DOHH2 (cell line): ENCODE data around the gene ZDHHC24.

ENCODE experiments used
- H3F3A ChIP-seq: fragments of 200-600 bp; sonication (generic), shearing (Covaris generic); 2 replicates; pipeline ENCODE4 v1.6.0; 2016; ENCODE audit warnings: antibody characterized with exemption, mild to moderate bottlenecking; ENCODE audit not compliant: control insufficient read depth, insufficient read depth
- H3K27ac ChIP-seq: fragments of 200-600 bp; sonication (generic); 2 replicates; pipeline ENCODE4 v1.5.1; 2014; ENCODE audit warnings: low read depth, mild to moderate bottlenecking, low read length, moderate library complexity
- H3K27me3 ChIP-seq: fragments of 200-600 bp; sonication (generic); 2 replicates; pipeline ENCODE4 v1.6.1; 2014; ENCODE audit warnings: mild to moderate bottlenecking, low read length, mixed read lengths; ENCODE audit not compliant: control insufficient read depth
- H3K36me3 ChIP-seq: fragments of 200-600 bp; sonication (generic); 2 replicates; pipeline ENCODE4 v1.6.1; 2014; ENCODE audit warnings: mild to moderate bottlenecking, low read length, moderate library complexity, mixed read lengths; ENCODE audit not compliant: control insufficient read depth
- H3K4me1 ChIP-seq: fragments of 200-600 bp; sonication (generic); 2 replicates; pipeline ENCODE4 v1.6.1; 2014; ENCODE audit warnings: mild to moderate bottlenecking, low read length, mixed read lengths; ENCODE audit not compliant: control insufficient read depth
- H3K4me2 ChIP-seq: fragments of 200-600 bp; sonication (generic); 2 replicates; pipeline ENCODE4 v1.6.0; 2014; ENCODE audit warnings: mild to moderate bottlenecking, low read length, moderate library complexity
- H3K4me3 ChIP-seq: fragments of 200-600 bp; sonication (generic); 2 replicates; pipeline ENCODE4 v1.5.1; 2014; ENCODE audit warnings: mild to moderate bottlenecking, low read length, mixed read lengths
- H3K79me2 ChIP-seq: fragments of 200-600 bp; sonication (generic); 2 replicates; pipeline ENCODE4 v1.6.1; 2014; ENCODE audit warnings: mild to moderate bottlenecking, low read length, mixed read lengths; ENCODE audit not compliant: control insufficient read depth
- H3K9me2 ChIP-seq: fragments of 200-600 bp; sonication (generic); replicated peaks from 2 replicates; pipeline ENCODE4 v1.6.1; 2014; ENCODE audit warnings: mild to moderate bottlenecking, low read length, mixed read lengths; ENCODE audit not compliant: control insufficient read depth
- H3K9me3 ChIP-seq: fragments of 200-600 bp; sonication (generic); 2 replicates; pipeline ENCODE4 v1.6.1; 2014; ENCODE audit warnings: antibody characterized with exemption, low read length, mixed read lengths; ENCODE audit not compliant: control insufficient read depth, insufficient read depth
- H4K20me1 ChIP-seq: fragments of 200-600 bp; sonication (generic); 2 replicates; pipeline ENCODE4 v1.6.0; 2014; ENCODE audit warnings: low read depth, mild to moderate bottlenecking, antibody characterized with exemption, low read length, moderate library complexity; ENCODE audit not compliant: control insufficient read depth, insufficient read depth
- EZH2phosphoT487 ChIP-seq: fragments of 200-600 bp; sonication (generic); IDR thresholded peaks from 2 replicates; pipeline ENCODE4 v1.6.1; 2017; ENCODE audit warnings: borderline replicate concordance, mild to moderate bottlenecking, antibody characterized with exemption, low read length, moderate library complexity, mixed read lengths
- TF ChIP-seq, protein P1 (sequence below): fragments of 200-600 bp; sonication (generic); IDR thresholded peaks from one replicate; pipeline ENCODE4 v1.5.1; 2014; ENCODE audit warnings: antibody characterized with exemption, mild to moderate bottlenecking, low read depth, low read length; ENCODE audit not compliant: poor library complexity, severe bottlenecking

ZDHHC24 gene

GRCh38 chr11:66476841-66477251 lies 69.0 kb downstream of the ZDHHC24 start:
- H3K4me2 ChIP-seq: no peak overlapping the region
- H3K79me2 ChIP-seq: peaks cover 24% of the 10 kb centered on the region
- TF ChIP-seq, protein P1, sequence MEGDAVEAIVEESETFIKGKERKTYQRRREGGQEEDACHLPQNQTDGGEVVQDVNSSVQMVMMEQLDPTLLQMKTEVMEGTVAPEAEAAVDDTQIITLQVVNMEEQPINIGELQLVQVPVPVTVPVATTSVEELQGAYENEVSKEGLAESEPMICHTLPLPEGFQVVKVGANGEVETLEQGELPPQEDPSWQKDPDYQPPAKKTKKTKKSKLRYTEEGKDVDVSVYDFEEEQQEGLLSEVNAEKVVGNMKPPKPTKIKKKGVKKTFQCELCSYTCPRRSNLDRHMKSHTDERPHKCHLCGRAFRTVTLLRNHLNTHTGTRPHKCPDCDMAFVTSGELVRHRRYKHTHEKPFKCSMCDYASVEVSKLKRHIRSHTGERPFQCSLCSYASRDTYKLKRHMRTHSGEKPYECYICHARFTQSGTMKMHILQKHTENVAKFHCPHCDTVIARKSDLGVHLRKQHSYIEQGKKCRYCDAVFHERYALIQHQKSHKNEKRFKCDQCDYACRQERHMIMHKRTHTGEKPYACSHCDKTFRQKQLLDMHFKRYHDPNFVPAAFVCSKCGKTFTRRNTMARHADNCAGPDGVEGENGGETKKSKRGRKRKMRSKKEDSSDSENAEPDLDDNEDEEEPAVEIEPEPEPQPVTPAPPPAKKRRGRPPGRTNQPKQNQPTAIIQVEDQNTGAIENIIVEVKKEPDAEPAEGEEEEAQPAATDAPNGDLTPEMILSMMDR: no peak
- no peak for TF ChIP-seq EZH2phosphoT487
- H3K36me3 ChIP-seq: peaks cover 6% of the 10 kb centered on the region; the same call in 1 of the 2 replicates
- no peaks in the 10 kb centered on the region for H3K9me2 ChIP-seq
- H3K9me3 ChIP-seq: no peaks in the 10 kb centered on the region
- peaks cover 6% of the 10 kb centered on the region; the same call in 1 of the 2 replicates for H4K20me1 ChIP-seq
- no peaks in the 10 kb centered on the region for H3K27me3 ChIP-seq
- H3K27ac ChIP-seq: no peak overlapping the region
- no peaks in the 10 kb centered on the region for H3F3A ChIP-seq
- H3K4me1 ChIP-seq: peaks cover 14% of the 10 kb centered on the region
- no peak overlapping the region for H3K4me3 ChIP-seq

GRCh38 chr11:66476173-66476840 lies 69.5 kb downstream of the ZDHHC24 start:
- H3F3A ChIP-seq: no peaks in the 10 kb centered on the region
- peaks cover 14% of the 10 kb centered on the region for H3K4me1 ChIP-seq
- H4K20me1 ChIP-seq: peaks cover 6% of the 10 kb centered on the region; the same call in 1 of the 2 replicates
- peaks cover 24% of the 10 kb centered on the region for H3K79me2 ChIP-seq
- no peak overlapping the region for H3K4me2 ChIP-seq
- no peaks in the 10 kb centered on the region for H3K27me3 ChIP-seq
- no peaks in the 10 kb centered on the region for H3K9me3 ChIP-seq
- H3K9me2 ChIP-seq: no peaks in the 10 kb centered on the region
- H3K27ac ChIP-seq: no peak overlapping the region
- no peak overlapping the region for H3K4me3 ChIP-seq
- H3K36me3 ChIP-seq: peaks cover 6% of the 10 kb centered on the region; the same call in 1 of the 2 replicates
- TF ChIP-seq, protein P1: no peak
- no peak for TF ChIP-seq EZH2phosphoT487

- Histone ChIP-seq H3K27ac (no peak overlapping the region), H3K9me2 (no peaks in the 10 kb centered on the region), H4K20me1 (peaks cover 6% of the 10 kb centered on the region; the same call in 1 of the 2 replicates)
Measured at GRCh38 chr11:66475349-66476172, 70.3 kb downstream of the ZDHHC24 start.

More at GRCh38 chr11:66475349-66476172, 70.3 kb downstream of the ZDHHC24 start:
- Histone ChIP-seq H3K79me2 (peaks cover 17% of the 10 kb centered on the region), H3F3A (no peaks in the 10 kb centered on the region), H3K27me3 (no peaks in the 10 kb centered on the region), H3K36me3 (peaks cover 6% of the 10 kb centered on the region; the same call in 1 of the 2 replicates), H3K9me3 (no peaks in the 10 kb centered on the region), H3K4me3 (no peak overlapping the region), H3K4me2 (no peak overlapping the region), H3K4me1 (peaks cover 7% of the 10 kb centered on the region)
- TF ChIP-seq, protein P1: no peak
- no peak for TF ChIP-seq EZH2phosphoT487
